SU-DHL-6 (cell line): ENCODE data around the gene TMEM233.
A peak's percentile ranks its signal among the peaks of the same experiment; 100 is the strongest.

ENCODE experiments used
- H2AFZ ChIP-seq: fragments of 200-600 bp; sonication (generic); 2 replicates; pipeline ENCODE4 v1.6.1; 2014; ENCODE audit warnings: low read depth, mild to moderate bottlenecking, moderate library complexity, mixed read lengths, antibody characterized with exemption, low read length; ENCODE audit not compliant: severe bottlenecking
- H3F3A ChIP-seq: fragments of 200-600 bp; shearing (Covaris generic); 2 replicates; pipeline ENCODE4 v1.6.0; 2016; ENCODE audit warnings: antibody characterized with exemption, mild to moderate bottlenecking; ENCODE audit not compliant: insufficient read depth
- H3K27ac ChIP-seq: fragments of 200-600 bp; sonication (generic); 2 replicates; pipeline ENCODE4 v1.5.1; 2016; ENCODE audit warnings: low read depth, mild to moderate bottlenecking, low read length, moderate library complexity, mixed read lengths
- H3K27me3 ChIP-seq: fragments of 200-600 bp; sonication (generic), shearing (Covaris generic); 2 replicates; pipeline ENCODE4 v1.6.0; 2014; ENCODE audit warnings: mild to moderate bottlenecking, low read length
- H3K36me3 ChIP-seq: fragments of 200-600 bp; sonication (generic); 2 replicates; pipeline ENCODE4 v1.6.1; 2014; ENCODE audit warnings: mild to moderate bottlenecking, low read length, mixed read lengths
- H3K4me2 ChIP-seq: fragments of 300-600, 200-600 bp; shearing (Covaris generic), sonication (generic); 2 replicates; pipeline ENCODE4 v1.6.0; 2014; ENCODE audit warnings: low read length, low read depth, mild to moderate bottlenecking; ENCODE audit not compliant: poor library complexity, severe bottlenecking
- H3K4me3 ChIP-seq: fragments of 200-600 bp; sonication (generic); 2 replicates; pipeline ENCODE4 v1.5.1; 2014; ENCODE audit warnings: antibody characterized with exemption, low read length, mild to moderate bottlenecking, mixed read lengths; ENCODE audit not compliant: insufficient read depth, poor library complexity, severe bottlenecking
- H3K79me2 ChIP-seq: fragments of 200-600 bp; sonication (generic); 2 replicates; pipeline ENCODE4 v1.6.1; 2014; ENCODE audit warnings: mild to moderate bottlenecking, low read length, moderate library complexity; ENCODE audit not compliant: insufficient read depth
- H3K9ac ChIP-seq: fragments of 200-600 bp; sonication (generic); 2 replicates; pipeline ENCODE4 v1.7.0; 2014; ENCODE audit warnings: mild to moderate bottlenecking, low read length
- H3K9me2 ChIP-seq: fragments of 200-600 bp; sonication (generic); replicated peaks from 2 replicates; pipeline ENCODE4 v1.6.1; 2014; ENCODE audit warnings: low read length; ENCODE audit not compliant: insufficient read depth
- H3K9me3 ChIP-seq: fragments of 200-600 bp; sonication (generic); 2 replicates; pipeline ENCODE4 v1.6.1; 2014; ENCODE audit warnings: low read length, mixed read lengths; ENCODE audit not compliant: insufficient read depth
- H4K20me1 ChIP-seq: fragments of 200-600 bp; sonication (generic); 2 replicates; pipeline ENCODE4 v1.6.1; 2014; ENCODE audit warnings: low read depth, mild to moderate bottlenecking, antibody characterized with exemption, low read length, moderate library complexity, mixed read lengths
- CTCF ChIP-seq: fragments of 200-600 bp; sonication (generic); IDR thresholded peaks from one replicate; pipeline ENCODE4 v1.5.1; 2017; ENCODE audit warnings: antibody characterized with exemption, mild to moderate bottlenecking, low read length, moderate library complexity; ENCODE audit not compliant: insufficient read depth, poor library complexity, severe bottlenecking
- EZH2phosphoT487 ChIP-seq: fragments of 200-600 bp; sonication (generic), shearing (Covaris generic); conservative IDR thresholded peaks from 2 replicates; pipeline ENCODE4 v1.6.1; 2018; ENCODE audit warnings: mild to moderate bottlenecking, antibody characterized with exemption, low read length, moderate library complexity, mixed read lengths

Gene TMEM233

GRCh38 chr12:119665164-119665929 is 71.8 kb downstream of the TMEM233 start:
- peak overlapping the region; percentile 98 for H3K27ac ChIP-seq

GRCh38 chr12:119666226-119666795 is 72.7 kb downstream of the TMEM233 start:
- TF ChIP-seq CTCF = no peak
- TF ChIP-seq EZH2phosphoT487 = no peak
- Histone ChIP-seq H3K9ac (peak overlapping the region; percentile 61), H3K79me2 (peaks cover 32% of the 10 kb centered on the region), H3K27ac (peak overlapping the region; percentile 98), H3K36me3 (no peaks in the 10 kb centered on the region), H3K4me3 (peak overlapping the region; percentile 55), H2AFZ (peak overlapping the region; percentile 89), H3F3A (peaks cover 16% of the 10 kb centered on the region), H4K20me1 (no peaks in the 10 kb centered on the region), H3K9me2 (no peaks in the 10 kb centered on the region), H3K9me3 (no peaks in the 10 kb centered on the region), H3K4me2 (peak overlapping the region; percentile 97), H3K27me3 (no peaks in the 10 kb centered on the region)

More at GRCh38 chr12:119665164-119665929, 71.8 kb downstream of the TMEM233 start:
- H3K4me2 ChIP-seq = peak overlapping the region; percentile 97
- H2AFZ ChIP-seq = peak overlapping the region; percentile 89
- no peaks in the 10 kb centered on the region for H4K20me1 ChIP-seq
- H3K27me3 ChIP-seq = no peaks in the 10 kb centered on the region
- TF ChIP-seq EZH2phosphoT487 (no peak), CTCF (no peak)
- H3K4me3 ChIP-seq = no peak overlapping the region
- no peaks in the 10 kb centered on the region for H3K36me3 ChIP-seq
- H3F3A ChIP-seq = peaks cover 16% of the 10 kb centered on the region
- H3K79me2 ChIP-seq = peaks cover 22% of the 10 kb centered on the region
- no peaks in the 10 kb centered on the region for H3K9me2 ChIP-seq
- H3K9me3 ChIP-seq = no peaks in the 10 kb centered on the region
- peak overlapping the region; percentile 61 for H3K9ac ChIP-seq

- peak overlapping the region; percentile 97 for H3K4me2 ChIP-seq
These were observed 73.5 kb downstream of the TMEM233 start for GRCh38 chr12:119666900-119667576.

More at GRCh38 chr12:119666900-119667576, 73.5 kb downstream of the TMEM233 start:
- Histone ChIP-seq H3K27ac (peak overlapping the region; percentile 98), H3K9me3 (no peaks in the 10 kb centered on the region), H4K20me1 (no peaks in the 10 kb centered on the region), H3K4me3 (peak overlapping the region; percentile 55), H3F3A (peaks cover 16% of the 10 kb centered on the region), H2AFZ (peak overlapping the region; percentile 89), H3K27me3 (no peaks in the 10 kb centered on the region), H3K9me2 (no peaks in the 10 kb centered on the region), H3K9ac (peak overlapping the region; percentile 61), H3K79me2 (peaks cover 39% of the 10 kb centered on the region), H3K36me3 (peaks cover 4% of the 10 kb centered on the region; the same call in 1 of the 2 replicates)
- TF ChIP-seq CTCF = no peak
- TF ChIP-seq EZH2phosphoT487 = no peak
